GM18502 (cell line): ENCODE results near the gene KLF7.

ENCODE experiments used
- ATAC-seq: cut with Tn5 transposase; IDR thresholded peaks from one replicate; pipeline ENCODE4 v1.9.1; 2021; ENCODE audit warnings: mild to moderate bottlenecking; ENCODE audit not compliant: unreplicated experiment, poor library complexity

The KLF7 gene

GRCh38 chr2:207130958-207131521 lies 34.7 kb downstream of the KLF7 start:
- no peak for ATAC-seq

DNA sequence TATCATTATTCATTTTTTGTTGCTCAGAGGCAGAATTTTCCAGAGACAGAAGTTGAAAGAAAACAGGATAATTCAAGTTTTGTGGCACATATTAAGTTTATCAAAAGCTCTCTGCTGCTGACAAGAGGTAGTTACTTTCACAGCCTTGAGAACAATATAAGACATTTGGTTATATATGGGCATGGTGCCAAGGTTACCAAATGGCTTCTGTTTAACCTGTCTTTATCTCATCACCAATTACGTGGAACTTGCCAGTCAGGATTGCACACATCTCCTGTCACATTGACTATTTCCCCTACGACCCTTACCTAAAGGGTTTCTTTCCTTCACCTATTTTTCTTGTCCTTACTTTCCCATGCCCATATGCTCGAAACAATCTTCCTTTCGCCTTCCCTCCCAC lies 35.9 kb downstream of the KLF7 start:
- no peak for ATAC-seq

DNA sequence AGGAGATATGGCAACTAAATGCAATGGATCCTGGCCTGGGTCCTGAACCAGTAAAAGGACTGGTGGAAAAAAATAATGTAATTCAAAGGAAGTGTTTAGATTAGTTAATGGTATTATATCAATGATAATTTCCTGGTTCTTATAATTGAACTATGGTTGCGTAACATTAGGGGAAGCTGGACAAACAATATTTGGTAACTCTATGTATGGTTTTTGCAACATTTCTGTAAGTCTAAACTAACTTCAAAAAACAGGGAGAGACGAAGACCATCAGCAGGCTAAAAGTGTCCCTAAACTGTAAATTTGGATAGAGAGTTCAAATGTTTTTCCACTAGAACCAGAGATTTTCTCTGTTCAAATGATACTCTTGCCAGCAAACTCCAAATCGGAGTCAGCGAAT lies 36.9 kb downstream of the KLF7 start:
- ATAC-seq: no peak

DNA sequence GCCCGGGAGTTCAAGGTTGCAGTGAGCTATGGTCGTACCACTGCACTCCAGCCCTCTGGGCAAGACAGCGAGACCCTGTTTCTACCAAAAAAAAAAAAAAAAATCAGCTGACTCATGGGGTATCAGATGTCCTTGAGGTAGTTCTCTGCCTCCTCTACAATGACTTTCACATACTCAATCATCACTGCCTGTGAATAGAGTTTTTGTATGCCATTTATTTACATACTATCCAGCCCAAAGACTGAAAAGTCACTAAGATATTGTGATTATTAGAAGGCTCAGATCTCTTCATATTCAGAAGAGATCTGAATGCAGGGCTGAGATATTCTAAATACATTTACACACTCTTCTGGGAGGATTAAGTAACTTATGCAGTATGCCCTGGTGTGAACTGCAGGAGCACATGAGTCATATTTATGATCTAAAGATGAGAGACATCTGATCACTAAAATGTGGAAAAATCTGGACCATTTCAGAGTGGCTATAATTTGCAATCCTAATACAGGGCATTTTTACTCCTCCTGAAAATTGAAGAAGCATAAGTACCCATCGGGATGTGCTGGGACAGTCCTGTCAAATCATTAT lies 38.9 kb downstream of the KLF7 start:
- no peak for ATAC-seq

- no peak for ATAC-seq
Observed at GRCh38 chr2:207123776-207124391, 41.9 kb downstream of the KLF7 start.

DNA sequence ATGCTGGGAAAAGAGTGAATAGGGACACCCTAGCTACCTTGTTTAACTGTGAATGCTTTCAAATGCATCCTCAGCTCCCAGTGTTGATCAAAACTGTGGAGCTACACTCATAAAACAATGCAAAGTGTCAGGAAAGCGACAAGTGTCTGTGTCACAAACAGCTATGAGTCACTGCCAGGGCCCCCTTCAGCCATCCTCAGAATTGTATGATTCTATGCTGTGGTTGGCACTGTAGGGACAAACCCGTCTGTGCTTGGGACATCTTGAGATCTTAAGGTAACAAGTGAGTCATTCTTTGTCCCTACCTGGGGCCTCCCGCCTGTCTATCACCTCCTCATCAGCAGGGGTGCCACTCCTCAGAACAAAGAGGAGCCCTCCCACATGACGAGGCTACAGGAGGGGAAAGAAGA lies 42.4 kb downstream of the KLF7 start:
- ATAC-seq: no peak

DNA sequence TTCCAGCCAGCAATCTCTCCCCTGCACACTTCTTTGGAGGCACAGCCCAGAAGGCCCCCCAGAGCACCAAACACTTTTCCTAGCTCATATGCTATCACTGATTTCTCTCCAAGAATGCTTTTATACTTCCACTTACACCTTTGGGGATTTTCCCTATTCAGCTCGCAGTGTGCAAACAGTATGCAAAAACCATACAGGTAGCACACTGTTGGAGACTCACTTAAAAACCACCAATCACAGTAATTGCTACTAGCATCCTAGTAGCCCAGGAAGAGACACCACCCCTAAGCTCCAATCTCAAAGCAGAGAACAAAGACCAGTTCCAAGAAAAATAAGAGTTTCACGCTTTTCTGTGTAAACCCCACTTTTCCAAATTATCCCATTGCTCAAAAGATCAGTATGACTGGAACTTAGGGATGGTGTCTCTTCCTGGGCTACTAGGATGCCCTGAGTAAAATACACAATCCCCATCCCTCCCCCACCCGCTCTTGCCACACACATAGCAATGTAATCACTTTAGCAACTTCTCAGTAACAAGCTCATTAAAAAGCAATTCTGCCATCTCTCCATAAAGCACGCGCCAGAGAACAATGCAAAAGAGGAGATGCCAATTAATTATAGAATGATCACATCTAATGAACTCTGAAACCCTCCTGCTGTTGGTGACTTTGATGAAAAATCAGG lies 43.0 kb downstream of the KLF7 start:
- ATAC-seq: no peak

GRCh38 chr2:207121784-207122183 lies 44.0 kb downstream of the KLF7 start:
- ATAC-seq: no peak

- ATAC-seq: no peak
Observed at GRCh38 chr2:207119048-207119447, 46.7 kb downstream of the KLF7 start.

GRCh38 chr2:207117668-207118067 lies 48.1 kb downstream of the KLF7 start:
- ATAC-seq: no peak

DNA sequence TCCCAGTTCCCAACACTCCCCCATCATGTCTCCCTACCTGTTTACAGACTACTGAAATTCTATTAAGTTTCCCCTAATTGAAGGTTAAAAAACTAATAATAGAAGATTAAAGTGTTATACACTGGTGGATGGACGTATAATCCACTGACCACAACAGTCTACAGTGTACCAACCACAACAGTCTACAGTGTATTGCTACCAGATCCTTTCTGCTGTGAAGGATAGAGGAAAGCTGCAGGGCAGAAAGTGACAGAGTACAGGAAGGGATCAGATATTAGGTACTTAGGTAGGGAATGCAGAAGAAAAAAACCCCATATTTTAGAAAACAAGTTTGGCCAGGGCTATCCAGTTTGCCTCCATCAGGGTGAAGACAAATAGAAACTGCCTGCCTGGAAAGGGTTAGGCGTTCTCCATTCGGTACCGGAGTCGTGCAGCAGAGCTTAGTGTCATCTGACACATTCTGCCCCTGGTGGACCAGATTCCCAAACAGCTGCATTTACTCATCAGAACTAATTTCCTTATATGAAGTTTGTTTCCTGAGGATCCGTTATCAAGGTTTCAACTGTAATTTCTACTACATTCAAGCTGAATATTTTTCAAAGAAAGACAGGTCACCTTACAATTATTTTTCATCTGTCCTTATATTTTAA lies 49.9 kb downstream of the KLF7 start:
- no peak for ATAC-seq

GRCh38 chr2:207113414-207113813 lies 52.3 kb downstream of the KLF7 start:
- ATAC-seq: no peak

- no peak for ATAC-seq
Observed at GRCh38 chr2:207112785-207113184, 53.0 kb downstream of the KLF7 start.

GRCh38 chr2:207112383-207112782 lies 53.4 kb downstream of the KLF7 start:
- no peak for ATAC-seq

- ATAC-seq: no peak
Observed at GRCh38 chr2:207111757-207112156, 54.0 kb downstream of the KLF7 start.

DNA sequence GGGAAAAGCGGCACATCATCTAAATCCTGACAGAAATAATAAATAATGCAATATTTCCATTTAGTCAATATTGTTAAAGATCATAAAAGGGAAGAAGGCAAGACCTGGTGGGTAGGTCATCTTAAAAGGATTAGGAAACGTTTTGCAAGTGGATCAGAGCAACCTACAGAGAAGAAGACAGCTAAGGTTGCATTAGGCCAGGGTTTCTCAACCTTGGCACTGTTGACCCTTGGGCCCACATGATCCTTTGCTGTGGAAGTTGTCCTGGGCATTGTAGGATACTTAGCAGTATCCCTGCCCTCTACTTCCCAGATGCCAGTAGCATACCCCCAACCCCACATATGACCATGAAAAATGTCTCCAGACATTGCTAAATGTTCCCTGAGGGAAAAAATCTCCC lies 55.0 kb downstream of the KLF7 start:
- no peak for ATAC-seq

DNA sequence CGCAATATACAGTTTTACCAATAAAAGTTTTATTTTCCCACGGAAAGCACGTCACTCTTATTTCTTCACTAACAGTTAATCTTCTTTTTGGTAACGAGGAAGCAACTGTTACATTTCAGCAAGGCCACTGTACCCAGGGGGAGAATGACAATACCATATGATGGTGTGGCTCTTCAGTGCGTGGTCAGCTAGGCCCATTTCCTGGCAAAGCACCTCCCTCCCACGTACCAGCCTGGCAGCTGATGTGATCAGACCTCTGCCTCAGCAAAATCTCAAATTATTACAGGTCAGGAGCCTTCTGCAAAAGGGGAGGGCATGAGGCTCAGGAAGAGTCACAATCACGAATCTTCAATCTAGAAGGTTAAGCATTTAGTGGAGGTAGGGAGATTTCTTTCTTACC lies 55.4 kb downstream of the KLF7 start:
- no peak for ATAC-seq

GRCh38 chr2:207109768-207110167 lies 56.0 kb downstream of the KLF7 start:
- no peak for ATAC-seq

DNA sequence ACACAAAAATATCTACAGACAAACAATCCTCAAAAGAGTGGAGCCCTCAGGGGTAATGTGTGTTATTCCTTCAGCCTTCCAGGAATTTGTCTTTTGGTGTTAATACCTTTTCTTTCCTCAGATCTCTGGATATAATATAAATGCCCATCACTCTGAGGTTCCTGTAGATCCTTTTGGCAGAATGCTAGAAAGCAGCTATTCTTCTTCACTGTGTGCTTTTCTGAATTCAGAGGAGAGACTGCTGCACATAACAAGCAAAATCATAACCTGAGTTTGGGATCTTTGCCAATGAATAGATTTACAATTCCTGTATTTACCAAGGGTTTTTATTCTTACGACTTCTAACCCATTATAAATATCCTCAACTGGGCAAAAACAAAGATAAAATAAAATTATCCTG lies 57.3 kb downstream of the KLF7 start:
- ATAC-seq: no peak

DNA sequence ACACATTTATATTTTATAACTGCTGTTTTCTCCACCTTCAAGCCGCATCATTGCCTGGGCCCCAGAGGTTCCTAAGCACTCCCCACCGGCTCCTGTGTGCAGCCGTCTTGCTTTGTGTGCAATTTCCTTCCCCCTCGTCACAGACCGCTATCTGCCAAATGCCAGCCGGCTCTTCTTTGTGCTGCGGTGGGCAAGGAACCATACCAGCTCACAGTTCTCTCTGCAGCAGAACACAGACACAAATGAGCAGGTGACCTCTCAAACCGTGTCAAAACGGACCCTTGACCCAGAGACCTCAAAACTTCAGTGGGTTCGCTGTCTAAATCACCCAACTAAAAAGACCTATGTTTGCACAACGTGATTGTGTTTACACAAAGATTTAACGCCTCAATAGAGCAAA lies 58.2 kb downstream of the KLF7 start:
- no peak for ATAC-seq

DNA sequence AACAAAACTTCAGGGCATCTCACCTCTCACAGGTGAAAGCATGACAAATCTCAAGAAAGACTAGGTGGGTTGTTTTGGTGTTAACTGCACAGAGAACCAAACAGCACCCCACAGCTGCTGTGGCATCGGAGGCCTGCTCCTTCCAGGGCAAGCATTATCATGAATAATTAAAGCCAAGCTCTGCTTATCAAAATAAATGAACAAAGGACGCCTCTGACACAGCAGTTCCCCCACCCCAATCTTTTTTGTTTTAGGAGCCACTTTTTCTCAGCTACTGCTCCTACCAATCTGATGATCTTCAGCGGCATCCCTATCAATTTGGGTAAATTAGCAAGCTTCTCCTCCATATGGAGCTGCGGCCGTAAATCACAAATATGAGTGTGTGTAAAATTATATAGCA lies 58.6 kb downstream of the KLF7 start:
- no peak for ATAC-seq
